Measurements from ENCODE around the gene FOLR2. TPM values are rescaled to one million over a fixed set of nuclear protein-coding genes. Genes with fewer than 3 reads are reported as not detected.
"Not testable (repeated sequence)": the region's sequence is repeated elsewhere in the genome, so short reads cannot be mapped to it uniquely, and the experiment has no call there.

Gene FOLR2
- polyA plus RNA-seq (not detected in 3 replicates), polyA minus RNA-seq (not detected in 3 replicates)
- not detected for polyA plus RNA-seq (2011; ENCODE audit: low read depth)
- polyA plus RNA-seq (2011; cell fraction: cytosol; rRNA removed) = not detected in 2 replicates
- not detected in 2 replicates for polyA plus RNA-seq (2011; cell fraction: nucleus; rRNA removed)
- polyA plus RNA-seq (2012; ENCODE audit: low replicate concordance) = not detected in 2 replicates
- polyA minus RNA-seq (2011; cell fraction: cytosol; rRNA and poly(A)+ RNA removed) = not detected
- polyA minus RNA-seq (2011; cell fraction: nucleus; rRNA and poly(A)+ RNA removed) = not detected in 2 replicates

- TF ChIP-seq, protein P1, sequence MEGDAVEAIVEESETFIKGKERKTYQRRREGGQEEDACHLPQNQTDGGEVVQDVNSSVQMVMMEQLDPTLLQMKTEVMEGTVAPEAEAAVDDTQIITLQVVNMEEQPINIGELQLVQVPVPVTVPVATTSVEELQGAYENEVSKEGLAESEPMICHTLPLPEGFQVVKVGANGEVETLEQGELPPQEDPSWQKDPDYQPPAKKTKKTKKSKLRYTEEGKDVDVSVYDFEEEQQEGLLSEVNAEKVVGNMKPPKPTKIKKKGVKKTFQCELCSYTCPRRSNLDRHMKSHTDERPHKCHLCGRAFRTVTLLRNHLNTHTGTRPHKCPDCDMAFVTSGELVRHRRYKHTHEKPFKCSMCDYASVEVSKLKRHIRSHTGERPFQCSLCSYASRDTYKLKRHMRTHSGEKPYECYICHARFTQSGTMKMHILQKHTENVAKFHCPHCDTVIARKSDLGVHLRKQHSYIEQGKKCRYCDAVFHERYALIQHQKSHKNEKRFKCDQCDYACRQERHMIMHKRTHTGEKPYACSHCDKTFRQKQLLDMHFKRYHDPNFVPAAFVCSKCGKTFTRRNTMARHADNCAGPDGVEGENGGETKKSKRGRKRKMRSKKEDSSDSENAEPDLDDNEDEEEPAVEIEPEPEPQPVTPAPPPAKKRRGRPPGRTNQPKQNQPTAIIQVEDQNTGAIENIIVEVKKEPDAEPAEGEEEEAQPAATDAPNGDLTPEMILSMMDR (optimal IDR thresholded peaks at IDR 0.05 in 1 of 3, IDR thresholded peaks at IDR 0.05 in 1 of 3, conservative IDR thresholded peaks at IDR 0.05 in 1 of 3; ENCODE audit: extremely low read depth in 1 of 3, insufficient read depth in 2 of 3, low read length in 3 of 3) = no peak
- FAIRE-seq = no peak
- no peaks in the 10 kb centered on the region for H3K79me2 ChIP-seq (ENCODE audit: control insufficient read depth, insufficient read depth, low read length)
Measured at GRCh38 chr11:72216638-72217037, at the start of gene FOLR2. Gene FOLR2 (plus strand): TSS chr11:72216794. CDS start chr11:72218585, 1,791 bp downstream.

GRCh38 chr11:72169046-72169555 lies 47.5 kb upstream of the FOLR2 start:
- H2AFZ ChIP-seq (ENCODE audit: control insufficient read depth, low read length); H4K20me1 ChIP-seq (ENCODE audit: control insufficient read depth, extremely low read depth, insufficient read depth, low read length); H3K36me3 ChIP-seq (ENCODE audit: control insufficient read depth in 2 of 2, extremely low read depth in 1 of 2, insufficient read depth in 2 of 2, low read length in 2 of 2); dilution Hi-C loops (cut with MboI; ENCODE audit: extremely low pct_ligation_motif_present, low sequenced_read_pairs); H3K9ac ChIP-seq (ENCODE audit: control insufficient read depth, extremely low read depth, insufficient read depth, low read length); FAIRE-seq; H3K4me3 ChIP-seq (ENCODE audit: control insufficient read depth in 2 of 3, extremely low read depth in 1 of 3, insufficient read depth in 2 of 3, low read depth in 1 of 3, low read length in 3 of 3); DNase-seq (ENCODE audit: low read depth, low spot score); H3K9me3 ChIP-seq (ENCODE audit: control insufficient read depth, low read depth, low read length); H3K9me1 ChIP-seq (ENCODE audit: control insufficient read depth, extremely low read depth, insufficient read depth, low read length); H3K27ac ChIP-seq (ENCODE audit: control insufficient read depth, insufficient read depth, low read length); H3K27me3 ChIP-seq (ENCODE audit: control insufficient read depth, extremely low read depth, insufficient read depth, low read length); H3K79me2 ChIP-seq (ENCODE audit: control insufficient read depth, insufficient read depth, low read length); H3K4me2 ChIP-seq (ENCODE audit: control insufficient read depth, extremely low read depth, insufficient read depth, low read depth, low read length): not testable (repeated sequence)
- peaks cover 19% of the 10 kb centered on the region for H3K4me1 ChIP-seq (ENCODE audit: control insufficient read depth, extremely low read depth, insufficient read depth, low read length)

More at GRCh38 chr11:72216638-72217037, at the start of gene FOLR2:
- H3K36me3 ChIP-seq (ENCODE audit: control insufficient read depth in 2 of 2, extremely low read depth in 1 of 2, insufficient read depth in 2 of 2, low read length in 2 of 2) = no peaks in the 10 kb centered on the region
- no peaks in the 10 kb centered on the region for H3K4me1 ChIP-seq (ENCODE audit: control insufficient read depth, extremely low read depth, insufficient read depth, low read length)
- H3K9me1 ChIP-seq (ENCODE audit: control insufficient read depth, extremely low read depth, insufficient read depth, low read length) = no peaks in the 10 kb centered on the region
- peaks cover 11% of the 10 kb centered on the region for H3K27me3 ChIP-seq (ENCODE audit: control insufficient read depth, extremely low read depth, insufficient read depth, low read length)
- no peak within 1 kb of the TSS for H3K9ac ChIP-seq (ENCODE audit: control insufficient read depth, extremely low read depth, insufficient read depth, low read length)
- H3K9me3 ChIP-seq (ENCODE audit: control insufficient read depth, low read depth, low read length) = no peaks in the 10 kb centered on the region
- DNase-seq (ENCODE audit: low read depth, low spot score) = no peak
- H4K20me1 ChIP-seq (ENCODE audit: control insufficient read depth, extremely low read depth, insufficient read depth, low read length) = no peaks in the 10 kb centered on the region
- H2AFZ ChIP-seq (ENCODE audit: control insufficient read depth, low read length) = no peak within 1 kb of the TSS
- H3K27ac ChIP-seq (ENCODE audit: control insufficient read depth, insufficient read depth, low read length) = no peak within 1 kb of the TSS
- no peak within 1 kb of the TSS for H3K4me2 ChIP-seq (ENCODE audit: control insufficient read depth, extremely low read depth, insufficient read depth, low read depth, low read length)
- dilution Hi-C loops (cut with MboI; ENCODE audit: extremely low pct_ligation_motif_present, low sequenced_read_pairs) = no loop called here
- no peak within 1 kb of the TSS for H3K4me3 ChIP-seq (ENCODE audit: control insufficient read depth in 2 of 3, extremely low read depth in 1 of 3, insufficient read depth in 2 of 3, low read depth in 1 of 3, low read length in 3 of 3)

DNA sequence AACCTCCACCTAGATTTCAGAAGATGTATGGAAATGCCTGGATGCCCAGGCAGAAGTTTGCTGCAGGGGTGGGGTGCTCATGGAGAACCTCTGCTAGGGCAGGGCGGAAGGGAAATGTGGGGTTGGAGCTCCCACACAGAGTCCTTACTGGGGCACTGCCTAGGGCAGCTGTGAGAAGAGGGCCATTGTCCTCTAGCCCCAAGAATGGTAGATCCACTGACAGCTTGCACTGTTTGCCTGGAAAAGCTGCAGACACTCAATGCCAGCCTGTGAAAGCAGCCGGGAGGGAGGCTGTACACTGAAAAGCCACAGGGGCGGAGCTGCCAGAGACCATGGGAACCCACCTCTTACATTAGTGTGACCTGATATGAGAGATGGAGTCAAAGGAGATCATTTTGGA lies 46.8 kb upstream of the FOLR2 start:
- H3K36me3 ChIP-seq (ENCODE audit: control insufficient read depth in 2 of 2, extremely low read depth in 1 of 2, insufficient read depth in 2 of 2, low read length in 2 of 2); dilution Hi-C loops (cut with MboI; ENCODE audit: extremely low pct_ligation_motif_present, low sequenced_read_pairs); H3K9ac ChIP-seq (ENCODE audit: control insufficient read depth, extremely low read depth, insufficient read depth, low read length); H3K27me3 ChIP-seq (ENCODE audit: control insufficient read depth, extremely low read depth, insufficient read depth, low read length); H2AFZ ChIP-seq (ENCODE audit: control insufficient read depth, low read length); H3K79me2 ChIP-seq (ENCODE audit: control insufficient read depth, insufficient read depth, low read length); FAIRE-seq; H3K9me3 ChIP-seq (ENCODE audit: control insufficient read depth, low read depth, low read length); H3K9me1 ChIP-seq (ENCODE audit: control insufficient read depth, extremely low read depth, insufficient read depth, low read length); H3K27ac ChIP-seq (ENCODE audit: control insufficient read depth, insufficient read depth, low read length); H4K20me1 ChIP-seq (ENCODE audit: control insufficient read depth, extremely low read depth, insufficient read depth, low read length); H3K4me3 ChIP-seq (ENCODE audit: control insufficient read depth in 2 of 3, extremely low read depth in 1 of 3, insufficient read depth in 2 of 3, low read depth in 1 of 3, low read length in 3 of 3); DNase-seq (ENCODE audit: low read depth, low spot score); H3K4me2 ChIP-seq (ENCODE audit: control insufficient read depth, extremely low read depth, insufficient read depth, low read depth, low read length): not testable (repeated sequence)
- H3K4me1 ChIP-seq (ENCODE audit: control insufficient read depth, extremely low read depth, insufficient read depth, low read length) = peaks cover 25% of the 10 kb centered on the region

GRCh38 chr11:72172043-72172442 lies 44.6 kb upstream of the FOLR2 start:
- H3K27ac ChIP-seq (ENCODE audit: control insufficient read depth, insufficient read depth, low read length); FAIRE-seq; H3K4me3 ChIP-seq (ENCODE audit: control insufficient read depth in 2 of 3, extremely low read depth in 1 of 3, insufficient read depth in 2 of 3, low read depth in 1 of 3, low read length in 3 of 3); H3K79me2 ChIP-seq (ENCODE audit: control insufficient read depth, insufficient read depth, low read length); H3K9me1 ChIP-seq (ENCODE audit: control insufficient read depth, extremely low read depth, insufficient read depth, low read length); H3K9ac ChIP-seq (ENCODE audit: control insufficient read depth, extremely low read depth, insufficient read depth, low read length); H3K36me3 ChIP-seq (ENCODE audit: control insufficient read depth in 2 of 2, extremely low read depth in 1 of 2, insufficient read depth in 2 of 2, low read length in 2 of 2); H3K9me3 ChIP-seq (ENCODE audit: control insufficient read depth, low read depth, low read length); dilution Hi-C loops (cut with MboI; ENCODE audit: extremely low pct_ligation_motif_present, low sequenced_read_pairs); DNase-seq (ENCODE audit: low read depth, low spot score); H3K4me2 ChIP-seq (ENCODE audit: control insufficient read depth, extremely low read depth, insufficient read depth, low read depth, low read length); H4K20me1 ChIP-seq (ENCODE audit: control insufficient read depth, extremely low read depth, insufficient read depth, low read length); H3K27me3 ChIP-seq (ENCODE audit: control insufficient read depth, extremely low read depth, insufficient read depth, low read length): not testable (repeated sequence)
- Histone ChIP-seq H2AFZ (ENCODE audit: control insufficient read depth, low read length) (peak overlapping the region; percentile 3), H3K4me1 (ENCODE audit: control insufficient read depth, extremely low read depth, insufficient read depth, low read length) (peaks cover 29% of the 10 kb centered on the region)

Data from keratinocyte (primary cell).